HEK293T (cell line): ENCODE measurements around the gene CTDSPL.

ENCODE experiments used
- CTCF ChIA-PET: fragments of 350-600 bp; formaldehyde crosslinking; extraction: SDS; loops from one replicate; lab custom pipeline; 2021; ENCODE audit warnings: antibody characterized with exemption, inconsistent platforms; lab: Yijun Ruan, JAX
- POLR2A ChIA-PET: fragments of 350-600 bp; formaldehyde crosslinking; extraction: SDS; loops from one replicate; lab custom pipeline; 2020; ENCODE audit warnings: antibody characterized with exemption, inconsistent platforms; lab: Yijun Ruan, JAX
- DNase-seq: peaks from one replicate; pipeline ENCODE4 v3.0.0; 2012; ENCODE audit warnings: mixed read lengths; ENCODE audit errors: extremely low spot score
- ARNT ChIP-seq: fragments of 450-650 bp; IDR thresholded peaks from 2 replicates; pipeline ENCODE4 v1.6.1; 2017; ENCODE audit warnings: mild to moderate bottlenecking
- BHLHE40 ChIP-seq: fragments of 450-650 bp; IDR thresholded peaks from 2 replicates; pipeline ENCODE4 v1.6.1; 2016; ENCODE audit warnings: mild to moderate bottlenecking, moderate library complexity, borderline replicate concordance
- CTBP1 ChIP-seq: fragments of 450-650 bp; IDR thresholded peaks from 2 replicates; pipeline ENCODE4 v1.6.1; 2016; ENCODE audit warnings: borderline replicate concordance
- ELF4 ChIP-seq: fragments of 450-650 bp; IDR thresholded peaks from 2 replicates; pipeline ENCODE4 v1.6.1; 2017; ENCODE audit warnings: antibody characterized with exemption
- FOXA1 ChIP-seq: fragments of 450-650 bp; IDR thresholded peaks from 2 replicates; pipeline ENCODE4 v1.6.1; 2016; ENCODE audit warnings: mild to moderate bottlenecking
- FOXK2 ChIP-seq: fragments of 450-650 bp; IDR thresholded peaks from 2 replicates; pipeline ENCODE4 v1.6.1; 2016; ENCODE audit warnings: mild to moderate bottlenecking
- FOXM1 ChIP-seq: fragments of 450-650 bp; IDR thresholded peaks from 2 replicates; pipeline ENCODE4 v1.6.1; 2017; ENCODE audit warnings: mild to moderate bottlenecking, borderline replicate concordance
- HDGF ChIP-seq: fragments of 450-650 bp; IDR thresholded peaks from 2 replicates; pipeline ENCODE4 v1.6.1; 2017; ENCODE audit warnings: antibody characterized with exemption, borderline replicate concordance
- L3MBTL2 ChIP-seq: fragments of 450-650 bp; conservative IDR thresholded peaks from 2 replicates; pipeline ENCODE4 v1.6.1; 2016; ENCODE audit warnings: mild to moderate bottlenecking
- LEF1 ChIP-seq: fragments of 450-650 bp; IDR thresholded peaks from 2 replicates; pipeline ENCODE4 v1.6.1; 2017; ENCODE audit warnings: mild to moderate bottlenecking, borderline replicate concordance
- NFRKB ChIP-seq: fragments of 450-650 bp; IDR thresholded peaks from 2 replicates; pipeline ENCODE4 v1.6.1; 2016; ENCODE audit warnings: mild to moderate bottlenecking, moderate library complexity
- SP1 ChIP-seq: fragments of 450-650 bp; IDR thresholded peaks from 2 replicates; pipeline ENCODE4 v1.6.1; 2017
- SUZ12 ChIP-seq: fragments of 450-650 bp; IDR thresholded peaks from 2 replicates; pipeline ENCODE4 v1.6.1; 2016; ENCODE audit warnings: mild to moderate bottlenecking
- TARDBP ChIP-seq: fragments of 450-650 bp; IDR thresholded peaks from 2 replicates; pipeline ENCODE4 v1.6.1; 2016
- ZNF384 ChIP-seq: fragments of 450-650 bp; IDR thresholded peaks from 2 replicates; pipeline ENCODE4 v1.6.1; 2016
- TF ChIP-seq, protein P1 (sequence below): fragments of 450-650 bp; IDR thresholded peaks from 2 replicates; pipeline ENCODE4 v1.6.1; 2016

Gene CTDSPL

DNA sequence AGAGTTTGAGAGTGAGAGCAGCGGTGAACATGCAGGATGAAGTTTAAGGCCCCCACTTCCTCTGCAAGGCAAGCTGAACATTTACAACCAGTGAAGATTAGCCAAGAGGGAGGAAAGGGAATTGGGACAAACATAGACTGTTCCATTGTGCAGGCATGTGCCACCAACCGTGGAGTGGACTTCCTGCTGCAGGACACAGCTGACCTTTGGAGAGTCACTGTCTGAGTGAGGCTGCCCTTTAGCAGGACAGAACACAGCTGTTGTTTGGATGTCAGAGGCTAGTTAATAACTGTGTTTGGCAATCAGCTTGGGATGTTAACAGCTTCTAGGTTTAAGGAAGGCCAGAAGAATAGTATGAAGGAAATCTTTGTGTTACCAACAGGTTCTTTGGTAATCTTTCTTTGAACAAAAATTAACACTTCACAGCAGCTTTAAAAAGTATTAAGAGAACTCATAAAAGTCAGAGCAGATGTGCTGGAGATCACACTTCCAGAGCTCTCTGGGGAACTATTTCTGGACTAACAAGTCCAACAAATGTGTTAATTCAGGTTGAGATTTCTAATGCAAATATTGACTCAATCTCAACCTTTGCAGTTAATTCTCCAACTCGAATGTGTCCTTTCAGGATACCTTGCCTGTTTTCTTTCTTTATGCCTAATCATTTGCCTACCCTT, 31.4 kb downstream of the CTDSPL start:
- ChIA-PET CTCF (interaction anchor here (0.7 kb wide), 1 partner anchor 74 kb away, joined by 3 read pairs; no protein-coding TSS in a partner anchor), POLR2A (no interaction called here)
- DNase-seq = no peak
- TF ChIP-seq FOXK2 = no peak
- no peak for TF ChIP-seq LEF1
- TF ChIP-seq BHLHE40 = no peak
- no peak for TF ChIP-seq NFRKB
- TF ChIP-seq ELF4 = no peak
- no peak for TF ChIP-seq CTBP1
- no peak for TF ChIP-seq SP1
- no peak for TF ChIP-seq L3MBTL2
- TF ChIP-seq, protein P1, sequence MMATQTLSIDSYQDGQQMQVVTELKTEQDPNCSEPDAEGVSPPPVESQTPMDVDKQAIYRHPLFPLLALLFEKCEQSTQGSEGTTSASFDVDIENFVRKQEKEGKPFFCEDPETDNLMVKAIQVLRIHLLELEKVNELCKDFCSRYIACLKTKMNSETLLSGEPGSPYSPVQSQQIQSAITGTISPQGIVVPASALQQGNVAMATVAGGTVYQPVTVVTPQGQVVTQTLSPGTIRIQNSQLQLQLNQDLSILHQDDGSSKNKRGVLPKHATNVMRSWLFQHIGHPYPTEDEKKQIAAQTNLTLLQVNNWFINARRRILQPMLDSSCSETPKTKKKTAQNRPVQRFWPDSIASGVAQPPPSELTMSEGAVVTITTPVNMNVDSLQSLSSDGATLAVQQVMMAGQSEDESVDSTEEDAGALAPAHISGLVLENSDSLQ = no peak
- no peak for TF ChIP-seq TARDBP
- TF ChIP-seq FOXA1 = no peak

DNA sequence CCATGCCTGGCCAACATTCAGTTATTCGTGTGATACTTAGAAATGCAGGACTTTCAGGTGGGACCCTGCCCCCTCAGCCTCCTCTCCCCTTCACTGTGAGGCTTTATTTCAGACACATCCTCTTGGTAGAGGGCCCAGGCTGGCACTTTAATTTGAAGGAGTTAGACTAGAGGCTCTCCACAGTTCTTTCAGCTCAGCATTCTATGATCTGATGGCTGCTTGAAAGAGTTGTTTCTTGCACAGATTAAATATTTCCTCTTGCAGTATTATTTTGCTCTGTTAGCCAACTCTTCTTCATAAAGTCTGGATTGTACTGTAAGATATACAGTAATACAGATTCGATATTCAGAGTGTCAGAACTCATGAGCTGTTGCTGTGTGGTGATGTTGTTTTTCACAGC, 35.1 kb downstream of the CTDSPL start:
- TF ChIP-seq HDGF = no peak
- TF ChIP-seq BHLHE40 = no peak
- no peak for TF ChIP-seq ELF4
- no peak for TF ChIP-seq NFRKB
- TF ChIP-seq ZNF384 = no peak
- no peak for TF ChIP-seq CTBP1
- TF ChIP-seq FOXA1 = no peak
- no peak for TF ChIP-seq SP1
- no peak for TF ChIP-seq FOXK2
- TF ChIP-seq FOXM1 = no peak
- TF ChIP-seq SUZ12 = no peak
- ChIA-PET POLR2A (no interaction called here), CTCF (interaction anchor here (0.6 kb wide), 1 partner anchor 8 kb away, joined by 3 read pairs; no protein-coding TSS in a partner anchor)
- no peak for DNase-seq

DNA sequence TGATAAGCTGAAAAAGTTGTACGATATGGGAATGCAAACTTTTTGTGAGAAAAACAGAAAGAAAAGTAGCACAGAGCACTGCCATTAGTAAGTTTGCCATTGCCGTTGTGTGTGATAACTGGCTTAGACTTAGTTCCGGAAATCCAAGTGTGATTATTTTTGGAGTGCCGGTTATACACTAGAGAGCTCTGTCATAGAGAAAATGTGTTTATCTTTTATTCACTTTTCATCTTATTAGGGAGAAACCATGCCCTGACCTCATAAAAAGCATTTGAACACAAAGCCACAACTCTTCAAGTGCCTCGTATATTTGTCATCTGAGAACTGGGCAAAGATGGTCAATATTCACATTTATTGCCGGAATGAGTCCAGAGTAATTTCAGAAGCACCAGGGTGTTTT, 36.1 kb downstream of the CTDSPL start:
- POLR2A ChIA-PET = no interaction called here
- CTCF ChIA-PET = no interaction called here
- DNase-seq = no peak
- TF ChIP-seq LEF1 = no peak
- no peak for TF ChIP-seq TARDBP
- TF ChIP-seq, protein P1 = no peak
- no peak for TF ChIP-seq BHLHE40
- TF ChIP-seq FOXA1 = no peak

DNA sequence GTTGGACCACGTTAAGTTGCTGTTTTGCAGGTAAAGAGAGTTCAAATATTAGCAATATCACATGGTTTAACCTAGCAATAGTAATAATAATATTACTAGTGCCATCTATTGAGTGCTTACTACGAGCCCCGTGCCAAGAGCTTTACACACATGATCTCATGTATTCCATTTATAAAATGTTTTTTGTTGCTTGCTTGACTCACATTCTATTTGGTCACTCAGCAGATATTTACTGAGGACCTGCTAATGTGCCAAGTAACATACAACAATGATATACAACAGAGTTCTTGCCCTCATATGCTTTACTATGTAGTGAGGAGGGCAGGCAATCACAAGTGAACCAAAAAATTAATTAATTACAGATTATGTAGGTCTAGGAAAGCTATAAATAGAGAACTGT, 36.7 kb downstream of the CTDSPL start:
- CTCF ChIA-PET = no interaction called here
- POLR2A ChIA-PET = no interaction called here

DNA sequence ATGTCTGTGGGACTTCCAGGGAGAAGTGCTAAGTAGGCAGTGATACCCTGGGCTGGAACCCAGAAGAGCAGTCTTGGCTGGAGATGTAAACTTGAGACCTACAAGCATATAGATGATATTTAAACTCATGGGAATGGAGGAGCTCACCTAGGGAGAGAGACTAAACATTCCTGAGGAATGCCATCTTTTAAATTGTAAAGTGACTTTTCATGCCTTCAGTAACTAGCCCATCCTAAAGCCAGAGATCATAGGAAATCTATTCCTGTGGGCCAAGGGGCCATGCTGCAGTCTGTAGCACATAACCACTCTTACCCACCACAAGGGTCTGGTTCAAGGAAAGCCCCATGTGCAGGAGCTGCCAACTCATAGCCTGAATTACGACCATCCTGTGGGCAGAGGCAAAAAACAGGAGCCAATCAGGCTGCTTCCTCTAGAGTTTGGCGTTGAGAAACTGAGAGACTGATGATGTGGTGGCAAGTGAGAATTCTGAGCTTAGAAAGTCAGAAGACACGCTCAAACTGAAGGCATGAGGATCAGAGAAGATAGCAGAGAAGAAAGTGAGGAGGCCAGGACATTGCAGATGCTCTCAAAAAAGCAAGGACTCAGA, 37.5 kb downstream of the CTDSPL start:
- POLR2A ChIA-PET = no interaction called here
- TF ChIP-seq TARDBP = no peak
- TF ChIP-seq FOXM1 = no peak
- no peak for TF ChIP-seq ARNT
- TF ChIP-seq FOXK2 = no peak
- TF ChIP-seq LEF1 = no peak
- TF ChIP-seq SP1 = no peak
- TF ChIP-seq CTBP1 = no peak
- no peak for TF ChIP-seq FOXA1
- no peak for TF ChIP-seq ZNF384
- TF ChIP-seq, protein P1 = no peak
- CTCF ChIA-PET = no interaction called here
- DNase-seq = no peak

More for the DNA sequence above, 36.7 kb downstream of the CTDSPL start:
- DNase-seq = no peak
- TF ChIP-seq L3MBTL2 = no peak

DNA sequence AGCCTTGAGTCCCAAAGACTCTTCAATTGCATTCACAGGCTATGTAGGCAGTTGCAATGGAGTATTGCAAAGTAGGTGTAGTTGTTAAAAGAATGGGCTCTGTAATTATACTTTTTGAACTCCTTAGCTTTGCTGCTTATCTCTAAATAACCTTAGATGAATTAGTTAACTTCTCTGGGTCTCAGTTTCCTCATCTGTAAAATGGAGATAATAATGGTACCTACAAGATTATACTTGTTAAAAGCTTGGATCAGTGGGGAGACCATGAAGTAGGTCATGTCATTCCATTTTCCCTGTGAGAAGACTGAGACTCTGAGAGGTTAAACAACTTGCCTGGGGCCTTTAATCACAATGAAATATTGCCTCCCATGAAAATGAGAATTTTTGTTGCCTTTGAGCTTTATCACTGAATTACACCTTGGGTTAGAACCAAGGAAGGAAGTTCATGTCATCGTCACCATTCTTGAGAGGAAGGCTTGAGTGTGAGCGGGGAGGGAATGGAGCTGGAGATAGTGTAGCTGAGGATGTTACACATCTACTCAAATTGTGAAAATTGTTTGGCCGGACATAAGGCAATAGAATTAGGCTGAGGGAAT, 38.1 kb downstream of the CTDSPL start:
- ChIA-PET CTCF (no interaction called here), POLR2A (no interaction called here)
- DNase-seq = no peak
- TF ChIP-seq ELF4 (no peak), FOXM1 (no peak), TARDBP (no peak), ARNT (no peak), HDGF (no peak), SP1 (no peak), L3MBTL2 (no peak), LEF1 (no peak), NFRKB (no peak), CTBP1 (no peak), FOXK2 (no peak)
- TF ChIP-seq, protein P1 = no peak
